T-helper 1 cell treated with Interleukin-12 subunit alpha and Interleukin-12 subunit beta and Interleukin-4 antibody, amounts not matched to agents 30 ng/mL and 1 ng/mL, for 36 hours (primary cell): ENCODE results near the gene ZXDA. TPM values are rescaled to one million over a fixed set of nuclear protein-coding genes. Genes with fewer than 3 reads are reported as not detected.

Experiments
- intact Hi-C: fragments of 100-400 bp; cut with micrococcal nuclease; formaldehyde crosslinking; loops from one replicate; pipeline ENCODE4 v1.15.1; 2024
- total RNA-seq: library from RNA; stranded (reverse); gene quantifications from 2 replicates; pipeline ENCODE4 v1.2.3, GENCODE V29; 2022

The ZXDA gene, protein sequence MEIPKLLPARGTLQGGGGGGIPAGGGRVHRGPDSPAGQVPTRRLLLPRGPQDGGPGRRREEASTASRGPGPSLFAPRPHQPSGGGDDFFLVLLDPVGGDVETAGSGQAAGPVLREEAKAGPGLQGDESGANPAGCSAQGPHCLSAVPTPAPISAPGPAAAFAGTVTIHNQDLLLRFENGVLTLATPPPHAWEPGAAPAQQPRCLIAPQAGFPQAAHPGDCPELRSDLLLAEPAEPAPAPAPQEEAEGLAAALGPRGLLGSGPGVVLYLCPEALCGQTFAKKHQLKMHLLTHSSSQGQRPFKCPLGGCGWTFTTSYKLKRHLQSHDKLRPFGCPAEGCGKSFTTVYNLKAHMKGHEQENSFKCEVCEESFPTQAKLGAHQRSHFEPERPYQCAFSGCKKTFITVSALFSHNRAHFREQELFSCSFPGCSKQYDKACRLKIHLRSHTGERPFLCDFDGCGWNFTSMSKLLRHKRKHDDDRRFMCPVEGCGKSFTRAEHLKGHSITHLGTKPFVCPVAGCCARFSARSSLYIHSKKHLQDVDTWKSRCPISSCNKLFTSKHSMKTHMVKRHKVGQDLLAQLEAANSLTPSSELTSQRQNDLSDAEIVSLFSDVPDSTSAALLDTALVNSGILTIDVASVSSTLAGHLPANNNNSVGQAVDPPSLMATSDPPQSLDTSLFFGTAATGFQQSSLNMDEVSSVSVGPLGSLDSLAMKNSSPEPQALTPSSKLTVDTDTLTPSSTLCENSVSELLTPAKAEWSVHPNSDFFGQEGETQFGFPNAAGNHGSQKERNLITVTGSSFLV
- total RNA-seq: 4.4 and 4.8 TPM in 2 replicates

DNA sequence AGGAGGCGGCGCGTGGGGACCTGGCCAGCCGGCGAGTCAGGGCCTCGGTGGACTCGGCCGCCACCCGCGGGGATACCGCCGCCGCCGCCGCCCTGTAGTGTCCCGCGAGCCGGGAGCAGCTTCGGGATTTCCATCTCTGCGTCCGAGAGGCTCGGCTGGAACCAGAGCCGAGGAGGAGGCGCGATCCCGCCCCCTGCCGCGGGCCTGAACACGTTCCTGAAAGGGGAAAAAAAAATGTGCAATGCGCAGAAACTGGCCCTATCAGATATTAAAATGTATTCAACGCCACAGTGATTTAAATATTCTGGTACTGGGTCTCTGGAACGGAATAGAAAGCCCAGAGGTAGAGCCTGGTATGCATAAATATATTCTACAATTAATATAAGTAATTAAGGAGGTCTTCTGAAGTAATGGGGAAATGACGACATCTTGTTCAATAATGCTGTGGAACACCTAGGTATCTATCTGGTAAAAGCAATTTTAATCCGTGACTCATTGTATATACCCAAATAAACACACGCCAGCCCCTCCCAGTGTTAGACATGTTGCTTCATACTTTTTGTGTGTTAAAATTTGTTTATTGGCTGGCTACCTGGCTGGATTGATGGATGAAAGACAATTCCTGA is at the start of gene ZXDA:
Gene ZXDA (minus strand): TSS at position 172 of the 626 bp plus-strand sequence. CDS start 38 bp downstream, at position 134.
- intact Hi-C loops: loop anchor here (2.0 to 10.0 kb wide), 4 partner anchors 216 to 1098 kb away; partner anchors contain the start of gene FAAH2

DNA sequence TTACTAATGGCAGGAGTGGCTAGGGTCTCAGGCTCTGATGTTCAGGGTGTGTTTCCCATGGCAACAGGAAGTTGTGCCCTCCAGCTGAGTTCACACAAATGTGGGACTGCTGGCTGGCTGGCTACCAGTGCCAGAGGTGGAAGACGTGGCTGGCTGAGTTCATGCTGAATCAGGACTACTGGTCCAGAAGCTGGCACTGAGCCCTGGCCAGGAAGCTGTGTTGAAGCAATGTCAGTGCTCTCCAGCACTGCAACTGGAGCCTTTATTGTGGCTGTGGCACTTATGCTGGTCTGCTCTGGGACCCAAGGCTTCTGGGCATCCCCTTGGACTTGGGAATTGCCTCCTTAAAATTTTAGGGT is 42.0 kb upstream of the ZXDA start:
- intact Hi-C loops: no loop called here

DNA sequence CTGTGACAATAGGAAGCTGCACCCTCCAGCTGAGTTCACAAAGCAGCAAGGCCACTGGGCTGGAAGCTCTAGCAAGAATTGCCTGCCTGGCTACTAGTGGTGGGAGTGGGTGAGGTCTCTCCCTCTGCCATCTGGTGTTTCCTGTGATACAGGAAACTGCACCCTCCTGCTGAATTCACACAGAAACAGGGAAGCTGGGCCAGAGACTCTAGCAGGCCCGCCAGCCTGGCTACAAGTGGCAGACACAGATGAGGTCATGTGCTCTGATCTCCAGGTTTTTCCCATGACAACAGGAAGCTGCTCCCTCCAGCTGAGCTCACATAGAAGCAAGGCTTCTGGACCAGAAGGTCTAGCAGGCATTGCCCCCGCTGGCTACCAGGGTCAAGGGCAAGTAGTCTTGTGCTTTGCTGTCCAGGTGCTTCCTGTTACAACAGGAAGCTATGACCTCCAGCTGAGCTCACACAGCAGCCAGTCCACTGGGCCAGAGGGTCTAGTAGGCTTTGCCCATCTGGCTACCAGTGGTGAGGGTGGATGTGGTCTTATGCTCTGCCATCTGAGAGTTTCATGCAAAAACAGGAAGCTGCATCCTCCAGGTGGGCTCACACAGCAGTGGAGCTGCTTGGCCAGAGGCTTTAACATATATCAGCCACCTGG is 41.5 kb upstream of the ZXDA start:
- intact Hi-C loops: no loop called here

DNA sequence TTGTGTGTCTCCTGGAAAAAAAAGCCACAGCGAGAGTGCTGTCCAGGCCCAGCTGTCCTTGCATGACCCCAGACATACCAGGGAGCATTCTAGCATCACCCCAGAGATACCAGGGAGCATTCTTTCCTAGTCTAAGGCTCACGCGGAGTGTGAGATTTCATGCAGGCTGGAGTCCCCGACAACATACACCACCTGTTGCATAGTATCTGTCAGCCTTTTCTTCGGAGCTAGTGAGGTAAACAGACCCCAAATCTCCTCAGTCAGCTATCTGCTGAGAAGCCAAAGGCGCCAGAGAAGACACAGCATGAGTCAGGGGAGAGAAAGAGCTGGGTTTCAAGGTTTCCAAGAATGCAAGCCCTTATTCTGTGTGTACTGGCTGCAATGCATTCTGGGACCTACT is 23.1 kb upstream of the ZXDA start:
- intact Hi-C loops: no loop called here

DNA sequence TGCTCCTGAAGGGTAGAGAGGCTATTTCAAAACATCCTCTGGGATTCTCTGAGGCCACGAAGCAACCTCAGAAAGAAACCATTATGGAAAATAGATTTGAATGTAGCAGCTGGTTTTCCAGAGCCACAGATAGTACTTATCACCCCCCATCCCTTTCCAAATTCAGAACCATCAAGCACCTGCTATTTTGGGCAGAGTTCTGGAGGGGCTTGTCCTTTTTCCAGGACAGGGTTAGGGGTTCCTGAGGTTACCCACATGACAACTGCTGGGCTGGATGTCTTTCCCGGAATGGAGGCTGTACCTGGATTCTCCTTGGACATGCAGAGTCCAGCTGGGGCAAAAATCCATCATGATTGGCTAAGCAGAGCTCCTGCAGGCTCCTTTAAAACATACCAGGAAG is 22.0 kb upstream of the ZXDA start:
- intact Hi-C loops: no loop called here

DNA sequence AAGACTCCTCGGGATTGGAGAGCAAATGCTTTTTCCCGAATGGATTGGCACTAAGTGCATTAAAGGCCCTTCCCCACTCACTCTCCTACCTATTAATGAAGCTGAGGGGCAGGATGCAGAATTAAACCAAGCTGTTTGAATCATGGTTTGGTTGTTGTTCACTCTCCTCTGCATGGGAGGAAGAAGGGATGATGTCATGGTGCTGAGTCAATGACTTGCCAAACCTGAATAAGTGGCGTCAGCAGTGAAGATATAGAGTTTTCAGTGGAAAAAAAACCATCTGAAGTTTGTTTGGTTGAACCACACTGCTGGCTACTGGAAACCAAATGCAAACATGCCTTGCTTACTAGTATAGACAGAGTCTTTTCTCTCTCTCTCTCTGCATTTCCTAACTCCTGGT is 19.8 kb upstream of the ZXDA start:
- intact Hi-C loops: no loop called here

DNA sequence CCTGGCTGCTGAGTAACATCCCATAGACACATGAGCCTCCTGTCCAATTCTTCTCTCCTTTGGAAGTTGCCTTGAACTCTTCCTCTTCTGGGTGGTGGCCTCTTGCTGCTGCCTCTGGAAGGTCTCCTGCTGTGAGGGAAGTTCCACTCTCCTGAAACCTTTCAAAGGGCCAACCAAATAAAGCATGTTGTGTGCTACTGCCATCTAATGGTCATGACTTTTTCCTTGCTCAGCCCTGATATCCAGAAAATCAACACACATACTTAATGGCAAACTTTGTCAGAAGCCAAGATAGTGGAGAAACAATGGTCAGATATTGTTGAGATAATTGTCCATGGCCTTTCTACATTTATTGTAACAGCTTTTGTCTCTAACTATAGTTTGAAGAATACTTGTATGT is 19.1 kb upstream of the ZXDA start:
- intact Hi-C loops: loop anchor here (1.0 kb wide), 1 partner anchor 108 kb away; no protein-coding TSS in a partner anchor

DNA sequence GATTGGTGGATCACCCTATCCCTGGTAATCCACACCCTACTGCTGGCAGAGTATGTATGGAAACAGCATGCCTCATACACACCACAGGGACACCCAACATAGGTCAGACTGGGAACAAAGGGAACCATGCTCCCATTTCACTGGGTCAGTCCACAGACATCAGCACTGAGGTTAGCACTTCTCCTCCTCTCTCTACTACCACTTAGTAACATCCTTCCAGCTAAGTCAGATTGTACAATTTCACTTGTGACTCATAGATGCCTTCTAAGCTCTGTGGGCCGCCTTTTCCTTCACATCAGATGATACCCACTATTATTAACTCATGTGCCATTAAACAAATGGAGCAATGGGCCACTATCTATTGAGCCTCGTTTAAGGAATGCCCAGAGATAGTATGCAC is 15.5 kb upstream of the ZXDA start:
- intact Hi-C loops: no loop called here

DNA sequence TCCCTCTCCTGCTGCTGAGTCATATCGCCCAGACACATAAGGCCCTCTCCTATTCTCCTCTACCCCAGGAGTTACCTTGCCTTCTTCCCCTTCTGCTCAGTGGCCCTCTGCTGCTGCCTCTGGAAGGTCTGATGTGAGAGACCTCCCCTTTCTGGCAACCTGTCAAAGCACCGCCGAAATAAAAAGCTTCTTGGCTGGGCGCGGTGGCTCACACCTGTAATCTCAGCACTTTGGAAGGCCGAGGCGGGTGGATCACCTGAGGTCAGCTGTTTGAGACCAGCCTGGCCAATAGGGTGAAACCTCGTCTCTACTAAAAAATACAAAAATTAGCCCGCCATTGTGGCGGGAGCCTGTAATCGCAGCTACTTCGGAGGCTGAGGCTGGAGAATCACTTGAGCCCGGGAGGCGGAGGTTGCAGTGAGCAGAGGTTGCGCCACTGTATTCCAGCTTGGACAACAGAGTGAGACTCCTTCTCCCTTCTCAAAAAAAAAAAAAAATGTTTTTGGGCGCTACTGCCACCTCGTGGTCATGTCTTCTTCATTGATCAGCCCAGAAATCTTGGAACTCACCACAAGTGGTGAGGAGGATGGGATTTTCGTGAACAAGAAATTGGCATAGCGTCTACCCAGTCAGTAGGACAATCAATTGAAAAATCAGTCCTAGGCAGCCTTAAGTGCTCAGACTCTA is 8.6 kb upstream of the ZXDA start:
- intact Hi-C loops: loop anchor here (1.0 to 10.0 kb wide), 2 partner anchors 98 to 224 kb away; no protein-coding TSS in a partner anchor

DNA sequence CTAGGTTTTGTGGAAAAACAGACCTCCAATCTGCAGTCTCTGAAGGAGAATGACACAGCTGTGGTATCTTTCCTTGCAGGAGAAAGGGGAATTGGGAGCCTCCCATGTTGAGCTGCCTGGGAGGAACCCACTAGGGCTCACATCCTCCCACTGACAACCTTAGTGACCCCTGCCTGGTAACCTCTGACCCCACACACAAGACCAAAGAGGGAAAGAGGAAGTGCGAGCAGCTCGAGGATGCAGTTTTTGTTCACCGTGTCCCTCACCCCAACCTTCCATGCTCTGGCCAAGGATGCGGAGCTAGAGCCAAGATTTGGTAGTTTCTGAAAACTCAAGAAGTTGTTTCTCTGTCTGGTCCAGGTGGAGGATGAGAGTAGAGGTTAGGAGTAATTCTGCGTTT is 5.4 kb upstream of the ZXDA start:
- intact Hi-C loops: loop anchor here (10.0 kb wide), 1 partner anchor 221 kb away; no protein-coding TSS in a partner anchor

DNA sequence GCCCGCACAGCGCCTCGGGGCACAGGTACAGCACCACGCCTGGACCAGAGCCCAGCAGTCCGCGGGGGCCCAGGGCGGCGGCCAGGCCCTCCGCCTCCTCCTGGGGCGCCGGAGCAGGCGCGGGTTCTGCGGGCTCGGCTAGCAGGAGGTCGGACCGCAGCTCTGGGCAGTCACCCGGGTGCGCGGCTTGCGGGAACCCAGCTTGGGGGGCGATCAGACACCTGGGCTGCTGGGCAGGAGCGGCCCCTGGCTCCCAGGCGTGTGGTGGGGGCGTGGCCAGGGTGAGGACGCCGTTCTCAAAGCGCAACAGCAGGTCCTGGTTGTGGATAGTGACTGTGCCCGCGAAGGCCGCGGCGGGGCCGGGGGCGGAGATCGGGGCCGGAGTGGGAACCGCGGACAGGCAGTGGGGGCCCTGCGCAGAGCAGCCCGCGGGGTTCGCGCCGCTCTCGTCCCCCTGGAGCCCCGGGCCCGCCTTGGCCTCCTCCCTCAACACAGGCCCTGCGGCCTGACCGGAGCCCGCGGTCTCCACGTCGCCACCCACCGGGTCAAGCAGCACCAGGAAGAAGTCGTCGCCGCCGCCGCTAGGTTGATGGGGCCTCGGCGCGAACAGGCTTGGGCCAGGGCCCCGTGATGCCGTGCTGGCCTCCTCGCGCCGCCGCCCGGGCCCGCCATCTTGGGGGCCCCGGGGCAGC is 517 bp downstream of the ZXDA start:
- intact Hi-C loops: loop anchor here (2.0 to 10.0 kb wide), 5 partner anchors 215 to 1097 kb away; partner anchors contain the start of genes FAAH2 and SPIN2B

DNA sequence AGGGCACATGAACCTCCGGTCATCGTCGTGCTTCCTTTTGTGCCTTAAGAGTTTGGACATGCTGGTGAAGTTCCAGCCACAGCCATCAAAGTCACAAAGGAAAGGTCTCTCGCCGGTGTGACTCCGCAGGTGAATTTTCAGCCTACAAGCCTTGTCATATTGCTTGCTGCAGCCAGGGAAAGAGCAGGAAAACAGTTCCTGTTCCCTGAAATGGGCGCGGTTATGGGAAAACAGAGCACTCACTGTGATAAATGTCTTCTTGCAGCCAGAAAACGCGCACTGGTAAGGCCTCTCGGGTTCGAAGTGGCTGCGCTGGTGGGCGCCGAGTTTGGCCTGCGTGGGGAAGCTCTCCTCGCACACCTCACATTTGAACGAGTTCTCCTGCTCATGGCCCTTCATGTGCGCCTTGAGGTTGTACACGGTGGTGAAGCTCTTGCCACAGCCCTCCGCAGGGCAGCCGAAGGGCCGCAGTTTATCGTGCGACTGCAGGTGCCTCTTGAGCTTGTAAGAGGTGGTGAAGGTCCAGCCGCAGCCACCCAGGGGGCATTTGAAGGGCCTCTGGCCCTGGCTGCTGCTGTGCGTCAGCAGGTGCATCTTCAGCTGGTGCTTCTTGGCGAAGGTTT is 1.2 kb downstream of the ZXDA start:
- intact Hi-C loops: loop anchor here (5.0 kb wide), 1 partner anchor 787 kb away; the partner anchor contains the start of gene SPIN2B

DNA sequence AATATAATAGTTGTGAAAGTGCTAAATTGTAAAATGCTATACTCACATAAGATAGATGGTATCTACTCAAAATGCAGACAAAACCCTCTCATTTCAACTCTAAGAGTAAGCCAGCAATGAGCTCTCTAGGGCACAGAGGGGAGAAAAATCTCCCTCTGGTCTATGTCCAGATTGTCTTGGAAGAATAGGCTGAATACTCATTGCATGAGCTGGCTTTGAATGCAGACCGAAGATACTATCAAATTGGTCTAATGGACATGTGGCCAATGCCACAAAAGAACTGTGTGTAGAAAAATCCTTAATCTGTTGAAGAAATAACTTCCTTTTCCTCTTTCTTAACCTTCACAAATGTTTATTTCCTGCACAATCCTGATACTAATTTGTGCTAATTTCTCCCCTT is 3.5 kb downstream of the ZXDA start:
- intact Hi-C loops: loop anchor here (5.0 kb wide), 1 partner anchor 784 kb away; the partner anchor contains the start of gene SPIN2B

DNA sequence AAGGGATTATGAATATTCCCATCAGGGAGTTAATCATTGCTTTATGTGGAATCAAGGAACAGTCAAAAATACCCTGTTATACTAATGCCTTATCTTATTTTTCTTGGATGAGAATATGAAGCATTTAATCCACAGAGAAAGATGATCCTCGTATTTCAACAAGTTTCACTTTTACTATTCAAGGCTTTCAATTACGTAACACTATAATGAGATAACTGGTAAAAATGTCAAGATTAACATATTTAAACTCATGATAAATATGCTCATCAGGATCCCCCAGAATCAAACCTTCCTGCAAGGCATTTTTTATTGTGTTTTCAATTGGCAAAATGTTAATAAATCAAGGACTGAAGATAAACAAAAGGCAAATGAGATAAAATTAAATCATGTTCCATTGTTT is 5.1 kb downstream of the ZXDA start:
- intact Hi-C loops: loop anchor here (5.0 kb wide), 1 partner anchor 783 kb away; the partner anchor contains the start of gene SPIN2B

DNA sequence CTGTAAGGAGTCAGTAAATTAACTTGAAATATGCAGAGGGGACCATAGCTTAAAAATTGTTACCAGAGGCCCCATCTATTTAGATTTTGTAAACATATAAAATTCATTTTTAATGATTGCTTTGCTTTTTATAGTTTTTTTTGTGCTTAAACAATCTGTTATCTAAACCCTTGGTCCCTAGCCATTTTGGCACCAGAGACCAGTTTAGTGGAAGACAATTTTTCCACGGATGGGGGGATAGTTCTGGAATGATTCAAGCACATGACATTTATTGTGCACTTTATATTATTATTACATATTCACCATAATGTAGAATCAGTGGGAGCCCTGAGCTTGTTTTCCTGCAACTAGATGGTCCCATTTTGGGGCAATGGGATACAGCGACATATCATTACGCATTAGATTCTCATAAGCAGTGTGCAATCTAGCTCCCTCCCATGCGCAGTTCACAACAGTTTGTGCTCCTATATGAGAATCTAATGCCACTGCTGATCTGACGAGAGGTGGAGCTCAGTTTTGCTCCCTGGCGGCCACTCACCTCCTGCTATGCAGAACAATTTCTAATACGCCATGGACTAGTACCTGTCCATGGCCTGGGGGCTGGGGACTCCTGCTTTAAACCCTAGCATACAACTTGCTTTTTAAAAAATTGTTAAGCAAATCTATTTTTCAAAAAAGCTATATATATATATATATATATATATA is 5.9 kb downstream of the ZXDA start:
- intact Hi-C loops: no loop called here

DNA sequence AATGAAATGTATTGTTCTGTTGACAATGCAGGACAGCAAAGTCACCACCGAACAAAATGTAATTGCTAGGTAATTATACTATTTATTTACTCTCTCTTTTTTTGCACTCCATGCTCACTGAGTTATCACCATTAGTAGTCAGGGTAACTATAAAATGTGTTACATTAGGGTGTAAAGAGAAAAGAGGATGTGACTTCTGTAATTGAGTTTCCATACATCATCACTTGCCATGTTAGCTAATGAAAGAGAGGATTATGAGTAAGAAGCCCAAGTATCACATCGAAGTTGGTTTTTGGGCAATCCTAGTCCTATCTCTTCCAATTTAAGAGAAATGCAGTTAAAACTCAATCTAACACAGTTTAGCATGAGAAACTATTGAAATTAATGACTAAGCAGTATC is 7.6 kb downstream of the ZXDA start:
- intact Hi-C loops: no loop called here

DNA sequence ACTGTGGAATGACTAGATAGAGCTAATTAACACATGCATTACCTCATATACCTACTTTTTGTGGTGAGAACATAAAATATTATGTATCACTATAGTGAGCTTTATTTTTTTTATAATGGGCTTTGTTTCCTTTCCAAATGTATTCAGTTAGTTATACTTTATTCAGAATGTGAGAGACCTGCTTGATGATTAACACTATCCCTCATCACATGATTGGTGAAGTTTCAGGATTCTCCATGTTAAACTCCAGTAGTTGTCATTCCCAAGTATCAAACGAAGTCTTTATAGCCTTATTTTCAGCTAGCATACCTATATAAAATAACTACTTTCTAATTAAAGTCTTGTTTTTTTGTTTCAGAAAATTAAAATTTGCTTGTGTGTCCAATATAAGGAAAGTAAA is 8.8 kb downstream of the ZXDA start:
- intact Hi-C loops: no loop called here

DNA sequence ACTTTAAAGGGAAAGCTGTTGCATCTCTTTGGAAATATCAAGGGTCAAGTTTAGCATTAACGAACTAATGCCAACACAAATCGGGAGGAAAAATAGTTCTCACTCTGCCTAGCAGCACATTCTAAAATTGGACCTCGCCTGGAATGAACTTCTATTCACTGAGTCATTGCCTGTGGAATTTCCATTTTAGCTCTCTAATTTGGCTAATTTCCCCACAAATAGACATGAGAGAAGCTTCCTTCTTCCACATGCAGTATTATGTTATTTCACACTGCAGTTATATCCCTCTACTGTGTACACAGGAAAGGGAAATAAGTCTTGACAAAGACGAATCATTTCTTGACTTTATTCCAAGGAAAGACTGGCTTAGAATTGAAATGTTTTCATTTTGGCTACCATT is 9.3 kb downstream of the ZXDA start:
- intact Hi-C loops: no loop called here

DNA sequence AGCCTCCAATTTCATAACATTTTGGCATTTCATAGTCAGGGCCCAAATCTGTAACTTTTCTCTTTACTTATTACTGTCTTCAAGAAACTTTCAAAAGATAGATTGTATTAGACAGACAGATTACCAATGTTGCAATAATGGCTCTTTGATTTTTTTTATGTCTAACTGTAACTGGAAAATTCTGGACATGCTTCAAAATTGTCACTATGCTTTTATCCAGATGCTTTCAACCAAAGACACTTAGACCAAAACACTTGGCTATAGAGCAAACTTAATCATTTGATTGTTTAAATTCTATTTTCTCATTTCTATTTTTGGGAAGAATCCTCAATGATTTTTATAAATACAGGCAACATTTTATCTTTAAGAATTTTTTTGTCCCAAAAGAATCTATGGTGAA is 10.4 kb downstream of the ZXDA start:
- intact Hi-C loops: no loop called here
